Mesendoderm (in vitro differentiated cells): ENCODE results near the gene TRAPPC1.
A peak's percentile ranks its signal among the peaks of the same experiment; 100 is the strongest.

Experiments
- DNase-seq: peaks from one replicate; pipeline ENCODE4 v3.0.0; 2013
- H2AK5ac ChIP-seq: 2 replicates; pipeline ENCODE4 v1.6.1; 2013; ENCODE audit warnings: low read length, inconsistent platforms
- H2BK120ac ChIP-seq: 2 replicates; pipeline ENCODE4 v1.6.1; 2013; ENCODE audit warnings: low read depth, mild to moderate bottlenecking, low read length, moderate library complexity, mixed read lengths
- H2BK15ac ChIP-seq: replicated peaks from 2 replicates; pipeline ENCODE4 v1.6.1; 2013; ENCODE audit warnings: low read depth, mild to moderate bottlenecking, moderate library complexity
- H2BK5ac ChIP-seq: 2 replicates; pipeline ENCODE4 v1.6.1; 2013; ENCODE audit warnings: low read length, inconsistent platforms
- H3K18ac ChIP-seq: 2 replicates; pipeline ENCODE4 v1.6.1; 2013; ENCODE audit warnings: mild to moderate bottlenecking, low read length, mixed read lengths
- H3K23ac ChIP-seq: one replicate; pipeline ENCODE4 v1.6.1; 2013; ENCODE audit warnings: low read length
- H3K27ac ChIP-seq: 2 replicates; pipeline ENCODE4 v1.5.1; 2013; ENCODE audit warnings: low read depth, mild to moderate bottlenecking, inconsistent platforms, low read length, moderate library complexity
- H3K27me3 ChIP-seq: 2 replicates; pipeline ENCODE4 v1.6.1; 2013; ENCODE audit warnings: low read length, control low read depth, mild to moderate bottlenecking, inconsistent platforms; ENCODE audit not compliant: insufficient read depth, poor library complexity
- H3K36me3 ChIP-seq: 2 replicates; pipeline ENCODE4 v1.6.1; 2013; ENCODE audit warnings: low read length, inconsistent platforms; ENCODE audit not compliant: control insufficient read depth, insufficient read depth
- H3K4ac ChIP-seq: one replicate; pipeline ENCODE4 v1.6.1; 2013; ENCODE audit warnings: low read depth, mild to moderate bottlenecking, low read length, moderate library complexity
- H3K4me1 ChIP-seq: 2 replicates; pipeline ENCODE4 v1.6.1; 2013; ENCODE audit warnings: low read depth, low read length, inconsistent platforms; ENCODE audit not compliant: control insufficient read depth
- H3K4me2 ChIP-seq: 2 replicates; pipeline ENCODE4 v1.6.1; 2013; ENCODE audit warnings: low read length
- H3K4me3 ChIP-seq: 2 replicates; pipeline ENCODE4 v1.5.1; 2013; ENCODE audit warnings: mild to moderate bottlenecking, low read length
- H3K56ac ChIP-seq: one replicate; pipeline ENCODE4 v1.6.1; 2013; ENCODE audit warnings: low read length
- H3K79me1 ChIP-seq: 2 replicates; pipeline ENCODE4 v1.6.1; 2013; ENCODE audit warnings: low read length, inconsistent platforms
- H3K79me2 ChIP-seq: 2 replicates; pipeline ENCODE4 v1.6.1; 2013; ENCODE audit warnings: mild to moderate bottlenecking, low read length; ENCODE audit not compliant: control insufficient read depth, insufficient read depth
- H3K9ac ChIP-seq: 2 replicates; pipeline ENCODE4 v1.6.1; 2013; ENCODE audit warnings: low read length, inconsistent platforms
- H4K5ac ChIP-seq: one replicate; pipeline ENCODE4 v1.6.1; 2013; ENCODE audit warnings: low read length
- H4K8ac ChIP-seq: one replicate; pipeline ENCODE4 v1.6.1; 2013; ENCODE audit warnings: low read depth, mild to moderate bottlenecking, control low read depth, low read length, moderate library complexity
- WGBS: extraction: QIAGEN DNeasy Blood & Tissue Kit; methylation state at CpG from one replicate; pipeline ENCODE4 v1.1.7; 2013; ENCODE audit warnings: low lambda C conversion rate, missing lambda C conversion rate; ENCODE audit not compliant: insufficient coverage; ENCODE audit errors: extremely low coverage; 5-methylcytosine and 5-hydroxymethylcytosine counted together

TRAPPC1 gene

GRCh38 chr17:7884581-7885366, 47.0 kb downstream of the TRAPPC1 start:
- Histone ChIP-seq H3K4me3 (peak overlapping the region; percentile 58), H3K9ac (peak overlapping the region; percentile 84), H2AK5ac (no peak overlapping the region), H4K8ac (no peak overlapping the region), H2BK120ac (peak overlapping the region; percentile 69), H3K4me1 (peaks cover 13% of the 10 kb centered on the region), H3K79me2 (peaks cover 1% of the 10 kb centered on the region), H3K4me2 (no peak overlapping the region), H4K5ac (no peak overlapping the region), H3K4ac (peak overlapping the region; percentile 89), H3K23ac (no peak overlapping the region), H3K18ac (peak overlapping the region; percentile 15), H3K27ac (no peak overlapping the region), H3K36me3 (peaks cover 9% of the 10 kb centered on the region), H3K79me1 (peaks cover 5% of the 10 kb centered on the region), H3K27me3 (no peaks in the 10 kb centered on the region), H3K56ac (peak overlapping the region; percentile 97), H2BK5ac (no peak overlapping the region), H2BK15ac (no peak overlapping the region)
- WGBS, result no CpG with 5 or more reads among the region's 100 CpGs
- DNase-seq, result no peak

- Histone ChIP-seq H3K9ac (peak overlapping the region; percentile 58), H3K4me2 (no peak overlapping the region), H3K79me1 (peaks cover 6% of the 10 kb centered on the region), H3K27me3 (no peaks in the 10 kb centered on the region), H3K4me3 (no peak overlapping the region), H3K4ac (no peak overlapping the region), H2BK5ac (no peak overlapping the region), H3K36me3 (peaks cover 11% of the 10 kb centered on the region), H3K23ac (no peak overlapping the region), H3K27ac (no peak overlapping the region), H3K79me2 (peaks cover 1% of the 10 kb centered on the region), H4K8ac (no peak overlapping the region), H2BK15ac (no peak overlapping the region), H3K18ac (no peak overlapping the region), H2AK5ac (no peak overlapping the region), H3K56ac (peak overlapping the region; percentile 11), H4K5ac (no peak overlapping the region), H2BK120ac (no peak overlapping the region), H3K4me1 (peaks cover 11% of the 10 kb centered on the region)
- WGBS, result no CpG with 5 or more reads among the region's 3 CpGs
- DNase-seq, result no peak
Measured at GRCh38 chr17:7883781-7884386, 47.9 kb downstream of the TRAPPC1 start.

GRCh38 chr17:7882629-7883028, 49.1 kb downstream of the TRAPPC1 start:
- Histone ChIP-seq H3K79me2 (no peaks in the 10 kb centered on the region), H3K4ac (no peak overlapping the region), H3K23ac (no peak overlapping the region), H3K18ac (no peak overlapping the region), H3K4me2 (no peak overlapping the region), H2AK5ac (no peak overlapping the region), H4K5ac (no peak overlapping the region), H3K79me1 (peaks cover 3% of the 10 kb centered on the region), H4K8ac (no peak overlapping the region), H2BK120ac (no peak overlapping the region), H3K4me3 (no peak overlapping the region), H2BK15ac (no peak overlapping the region), H3K9ac (no peak overlapping the region), H3K27me3 (no peaks in the 10 kb centered on the region), H2BK5ac (no peak overlapping the region), H3K4me1 (peaks cover 4% of the 10 kb centered on the region), H3K27ac (no peak overlapping the region), H3K36me3 (peaks cover 11% of the 10 kb centered on the region), H3K56ac (no peak overlapping the region)
- whole genome bisulfite sequencing, result no CpG with 5 or more reads among the region's 3 CpGs
- DNase-seq, result no peak

DNA sequence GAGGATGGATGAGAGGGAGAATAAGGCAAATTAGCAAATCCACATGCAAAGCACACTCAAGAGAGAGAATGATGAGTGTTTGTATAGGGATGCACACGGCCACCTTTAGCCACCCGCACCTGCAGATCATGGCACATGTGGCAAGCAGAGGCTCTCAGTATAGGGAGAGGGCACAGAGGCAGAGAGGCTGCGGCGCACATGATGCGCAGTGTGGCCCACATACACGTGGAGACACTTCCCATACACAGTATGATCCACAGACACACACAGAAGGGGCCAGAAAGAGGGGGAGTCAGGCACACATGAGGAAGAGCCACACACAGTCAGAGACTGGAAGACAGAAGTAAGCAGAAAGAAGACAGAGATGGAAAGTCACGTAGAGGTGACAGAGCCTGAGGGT, 49.7 kb downstream of the TRAPPC1 start:
- Histone ChIP-seq H3K27ac (no peak overlapping the region), H3K9ac (no peak overlapping the region), H3K79me1 (peaks cover 3% of the 10 kb centered on the region), H2BK15ac (no peak overlapping the region), H3K4me3 (no peak overlapping the region), H2AK5ac (no peak overlapping the region), H2BK120ac (no peak overlapping the region), H3K4me1 (peaks cover 3% of the 10 kb centered on the region), H3K4ac (no peak overlapping the region), H3K23ac (no peak overlapping the region), H3K18ac (no peak overlapping the region), H4K5ac (no peak overlapping the region), H3K27me3 (no peaks in the 10 kb centered on the region), H4K8ac (no peak overlapping the region), H3K79me2 (no peaks in the 10 kb centered on the region), H2BK5ac (no peak overlapping the region), H3K4me2 (no peak overlapping the region), H3K56ac (no peak overlapping the region), H3K36me3 (peaks cover 11% of the 10 kb centered on the region)
- WGBS, result no CpG with 5 or more reads among the region's 7 CpGs
- DNase-seq, result no peak

DNA sequence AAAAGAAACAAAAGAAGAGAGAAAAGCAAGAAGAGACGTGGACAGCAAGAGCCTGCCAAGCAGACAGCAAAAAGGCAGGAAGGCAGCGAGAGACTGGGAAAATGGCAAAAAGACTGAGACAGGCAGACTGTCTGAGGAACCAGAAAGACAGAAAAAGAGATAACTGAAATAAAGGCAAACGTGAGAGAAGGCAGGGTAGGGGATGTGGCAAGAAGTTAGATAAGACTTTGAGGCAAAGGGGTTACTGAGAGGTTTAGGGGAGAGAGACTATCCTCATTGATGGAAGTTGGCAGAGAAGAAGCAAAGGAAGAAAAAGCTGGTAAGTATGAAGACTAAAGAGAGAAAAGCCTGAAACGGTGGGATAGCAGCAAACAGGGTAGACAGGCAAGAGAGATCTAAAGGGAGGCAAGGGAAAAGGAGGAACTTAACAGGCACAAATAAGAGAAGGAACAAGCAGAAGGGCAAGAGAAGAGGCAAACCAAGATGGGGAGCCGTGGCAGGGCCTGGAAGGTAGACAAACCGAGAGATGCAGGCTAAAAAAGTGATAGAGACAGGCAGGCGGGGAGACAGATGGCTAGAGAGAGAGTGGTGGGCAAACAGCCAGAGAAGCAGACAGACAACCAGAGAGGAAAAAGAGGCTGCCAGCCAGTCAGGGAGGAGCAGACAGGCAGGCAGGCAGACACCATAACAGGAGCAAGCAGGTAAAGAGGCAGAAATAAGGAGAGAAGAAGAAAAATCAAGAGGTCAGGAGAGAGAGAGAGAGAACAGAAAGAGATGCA, 50.3 kb downstream of the TRAPPC1 start:
- H3K4ac ChIP-seq, result no peak overlapping the region
- H2AK5ac ChIP-seq, result no peak overlapping the region
- peaks cover 11% of the 10 kb centered on the region for H3K36me3 ChIP-seq
- no peak overlapping the region for H3K18ac ChIP-seq
- no peak overlapping the region for H2BK5ac ChIP-seq
- no peaks in the 10 kb centered on the region for H3K4me1 ChIP-seq
- H3K23ac ChIP-seq, result no peak overlapping the region
- no CpG with 5 or more reads among the region's 7 CpGs for WGBS
- H4K5ac ChIP-seq, result no peak overlapping the region
- no peak overlapping the region for H3K27ac ChIP-seq
- no peak overlapping the region for H4K8ac ChIP-seq
- H3K79me2 ChIP-seq, result no peaks in the 10 kb centered on the region
- peak overlapping the region; percentile 7 for H3K9ac ChIP-seq
- no peak for DNase-seq
- H3K79me1 ChIP-seq, result peaks cover 3% of the 10 kb centered on the region
- no peak overlapping the region for H3K4me3 ChIP-seq
- no peak overlapping the region for H2BK15ac ChIP-seq
- no peak overlapping the region for H3K56ac ChIP-seq
- no peaks in the 10 kb centered on the region for H3K27me3 ChIP-seq
- H2BK120ac ChIP-seq, result no peak overlapping the region
- no peak overlapping the region for H3K4me2 ChIP-seq
